Ammon's horn (tissue), 1 donor: ENCODE results near the gene VAV1.
"Not testable (repeated sequence)": the region's sequence is repeated elsewhere in the genome, so short reads cannot be mapped to it uniquely, and the experiment has no call there.

Experiments used
- DNase-seq: peaks from one replicate; pipeline ENCODE4 v3.0.0-alpha.2; 2016; ENCODE audit warnings: low spot score

VAV1 gene

DNA sequence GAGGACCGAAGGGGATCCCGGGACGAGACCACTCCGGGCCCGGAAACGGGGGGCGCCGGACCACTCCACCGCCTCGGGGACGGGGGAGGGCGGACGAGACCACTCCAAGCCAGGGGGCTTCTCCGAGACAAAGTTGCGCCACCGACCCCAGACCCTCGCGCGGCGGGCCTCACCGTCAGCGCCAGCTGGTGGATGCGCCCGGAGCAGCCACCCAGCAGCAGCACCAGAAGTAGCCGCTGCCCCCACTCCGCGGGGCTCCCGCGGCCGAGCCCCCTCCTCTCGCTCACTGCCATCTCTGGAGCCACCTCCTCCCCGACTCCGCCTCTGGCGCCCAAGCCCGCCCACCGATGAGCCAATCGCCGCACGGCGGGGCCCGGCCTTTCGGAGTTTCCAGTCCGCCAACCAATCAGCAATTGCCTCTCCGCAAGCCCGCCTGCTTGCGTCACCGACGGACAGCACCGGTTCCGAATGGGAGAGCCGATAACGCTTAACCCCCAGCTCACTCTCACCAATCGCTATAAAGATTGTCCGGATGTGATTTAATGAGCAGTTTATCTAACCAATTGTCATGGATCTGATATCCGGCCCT, 35.1 kb upstream of the VAV1 start, which contains the start of gene GPR108:
GPR108 (minus strand) TSS at position 297 of the 589 bp plus-strand sequence; CDS start at position 293, 4 bp downstream.
- peak; percentile 100 for DNase-seq

DNA sequence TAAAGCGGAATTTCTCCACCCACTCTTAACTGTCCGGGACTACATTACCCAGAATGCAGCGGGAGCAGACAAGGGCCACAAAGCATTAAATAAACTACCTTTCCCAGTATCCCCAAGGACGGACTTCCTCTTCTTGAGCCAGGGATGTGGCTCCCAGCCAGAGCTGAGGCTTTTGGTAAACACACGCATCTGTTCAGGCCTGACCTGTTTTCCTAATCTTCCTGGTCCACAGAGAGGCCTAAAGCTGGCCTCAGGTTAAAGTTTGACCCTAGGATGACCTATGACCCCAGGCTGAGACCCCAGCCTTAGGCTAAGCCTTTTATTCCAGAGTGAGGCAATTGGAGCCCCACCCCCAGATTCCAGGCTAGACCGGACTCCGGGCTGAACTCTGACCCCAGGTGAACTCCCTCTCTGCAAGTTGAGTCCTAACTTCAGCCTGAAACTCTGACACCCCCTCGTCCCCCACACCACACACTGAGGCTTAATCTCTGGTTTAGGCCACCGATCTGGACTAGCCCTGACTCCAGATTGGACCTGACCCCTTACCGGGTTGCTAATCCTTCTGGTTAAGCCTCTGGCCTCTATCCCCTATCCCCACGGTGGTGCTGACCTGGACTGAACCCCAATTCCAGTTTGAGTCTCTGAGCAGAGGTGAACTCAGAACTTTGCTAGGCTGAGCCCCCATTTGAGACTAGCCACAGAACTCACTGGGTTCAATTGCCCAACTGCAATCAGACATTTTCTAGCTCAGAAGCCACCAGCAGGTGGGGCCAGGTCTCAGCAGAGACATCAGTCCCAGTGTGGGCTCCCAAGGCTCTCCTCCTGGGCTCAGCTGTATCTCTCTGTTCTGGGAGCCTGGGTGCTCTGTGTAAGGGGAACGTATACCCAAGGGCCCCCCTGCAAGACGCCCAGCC, 34.4 kb upstream of the VAV1 start:
- DNase-seq: peak; percentile 82

DNA sequence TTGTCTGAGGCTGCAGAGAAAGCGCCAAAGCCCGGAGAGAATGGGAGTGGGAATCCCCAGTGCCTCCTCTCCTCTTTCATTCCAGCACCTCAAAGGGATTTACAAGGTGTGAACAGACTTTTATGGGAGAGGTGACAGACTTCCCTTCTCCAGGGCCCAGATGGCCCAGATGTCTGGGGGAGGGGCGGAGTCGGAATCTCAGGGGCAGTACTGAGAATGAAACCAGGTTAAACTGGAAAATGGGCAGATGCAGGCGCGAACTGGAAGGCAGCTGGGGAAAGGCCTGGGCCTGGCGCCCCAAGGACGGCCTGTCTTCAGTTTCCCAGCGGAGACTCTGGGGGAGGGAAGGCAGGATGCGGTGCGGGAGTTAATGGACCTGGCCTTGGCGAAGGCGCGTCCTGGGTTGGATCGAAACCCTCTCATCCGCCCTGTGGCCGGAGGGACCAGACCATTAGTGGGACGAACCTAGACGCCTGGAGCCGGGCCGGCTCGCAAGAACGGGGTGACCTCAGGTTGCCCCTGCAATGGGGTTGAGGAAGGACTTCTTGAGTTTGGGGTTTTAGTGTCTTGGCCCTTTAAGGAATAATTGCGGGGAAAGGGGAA, 33.6 kb upstream of the VAV1 start:
- DNase-seq: peak; percentile 23

DNA sequence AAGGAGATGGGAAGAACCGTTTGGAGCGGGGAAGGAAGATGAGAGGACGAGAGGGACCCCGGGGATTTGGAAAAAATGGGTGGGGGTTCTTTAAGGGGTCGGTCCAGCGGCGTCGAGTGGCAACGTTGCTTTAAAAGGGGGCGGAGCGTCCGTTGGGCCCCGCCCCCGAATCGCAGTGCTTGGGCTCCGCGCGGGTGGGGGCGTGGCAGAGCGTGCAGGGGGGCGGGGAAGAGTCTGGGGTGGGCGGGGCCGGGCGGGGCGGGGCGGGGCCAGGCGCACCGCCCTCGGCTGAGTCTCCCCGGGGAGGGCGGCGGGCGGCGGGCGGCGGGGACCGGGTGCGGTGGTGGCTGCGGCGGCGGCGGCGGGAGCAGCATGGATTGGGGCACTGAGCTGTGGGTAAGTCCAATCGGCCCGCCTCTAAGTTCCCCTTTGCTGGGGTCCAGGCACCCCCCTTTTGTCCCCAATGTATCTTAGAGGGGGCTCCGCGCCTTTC, 33.1 kb upstream of the VAV1 start, which contains the start of gene TRIP10:
TRIP10 (plus strand) TSS at position 291 of the 493 bp plus-strand sequence; CDS start at position 373, 82 bp downstream.
- DNase-seq: peak; percentile 90

DNA sequence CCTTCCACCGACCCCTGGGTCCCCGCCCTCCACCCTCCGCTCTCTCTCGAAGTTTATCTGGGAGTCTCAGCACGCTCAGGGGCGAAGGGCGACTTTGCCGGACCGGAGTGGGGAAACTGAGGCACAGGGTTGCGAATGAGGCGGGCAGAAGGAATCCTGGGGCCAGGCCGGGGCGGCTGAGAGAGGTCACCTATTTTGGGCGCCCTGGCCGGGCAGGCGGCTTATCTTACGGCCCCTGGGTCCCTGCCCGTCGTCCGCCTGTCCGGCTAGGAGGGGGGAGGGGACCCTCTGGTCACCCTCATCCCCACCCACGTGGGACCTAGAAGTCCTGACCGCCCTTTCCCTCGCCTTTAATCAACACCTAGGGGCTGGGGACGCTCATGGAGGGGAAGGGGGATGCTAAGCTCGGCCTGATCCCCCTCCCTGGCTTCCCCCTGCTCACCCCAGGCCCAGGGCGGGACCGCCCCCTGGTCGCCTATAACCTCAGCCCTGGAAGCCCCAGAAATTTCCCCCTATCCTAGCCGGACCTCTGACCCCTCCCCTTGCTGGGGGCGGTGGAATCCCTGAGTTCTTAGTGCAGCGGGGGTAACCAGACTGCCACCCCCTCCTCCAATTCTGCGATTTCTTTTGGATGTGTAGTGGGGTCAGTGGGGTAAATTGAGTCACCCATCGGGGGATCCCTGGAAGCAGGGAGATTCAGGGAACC, 32.5 kb upstream of the VAV1 start:
- no peak for DNase-seq

DNA sequence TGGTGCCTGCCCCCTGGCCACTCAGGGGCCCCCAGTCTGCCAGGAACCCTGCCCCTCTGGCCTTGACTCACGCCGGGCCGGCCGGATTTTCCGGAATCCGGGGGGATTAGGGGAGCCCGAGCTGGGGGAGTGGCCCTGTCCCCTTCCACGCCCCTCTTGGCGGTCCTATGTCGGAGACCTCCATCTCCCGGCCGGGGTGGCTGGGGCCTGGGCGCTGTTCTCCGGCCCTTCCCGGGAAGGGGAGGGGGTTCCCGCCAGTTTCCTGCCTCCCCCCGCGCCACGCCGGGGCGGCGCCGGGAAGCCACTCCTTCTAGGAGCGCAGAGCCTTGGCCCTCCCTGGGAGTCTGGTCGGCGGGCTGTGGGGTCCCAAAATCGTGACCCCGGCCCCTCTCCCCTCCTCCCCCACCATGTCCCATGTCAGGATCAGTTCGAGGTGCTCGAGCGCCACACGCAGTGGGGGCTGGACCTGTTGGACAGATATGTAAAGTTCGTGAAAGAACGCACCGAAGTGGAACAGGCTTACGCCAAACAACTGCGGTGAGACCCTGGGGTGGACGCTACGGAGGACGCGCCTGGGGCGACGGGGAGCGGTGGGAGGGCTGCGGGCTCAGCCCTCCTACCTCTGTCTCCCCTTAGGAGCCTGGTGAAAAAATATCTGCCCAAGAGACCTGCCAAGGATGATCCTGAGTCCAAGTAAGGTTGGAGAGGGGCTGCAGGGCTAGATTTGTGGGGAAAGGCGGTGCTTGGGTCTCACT, 31.7 kb upstream of the VAV1 start:
- DNase-seq: no peak

DNA sequence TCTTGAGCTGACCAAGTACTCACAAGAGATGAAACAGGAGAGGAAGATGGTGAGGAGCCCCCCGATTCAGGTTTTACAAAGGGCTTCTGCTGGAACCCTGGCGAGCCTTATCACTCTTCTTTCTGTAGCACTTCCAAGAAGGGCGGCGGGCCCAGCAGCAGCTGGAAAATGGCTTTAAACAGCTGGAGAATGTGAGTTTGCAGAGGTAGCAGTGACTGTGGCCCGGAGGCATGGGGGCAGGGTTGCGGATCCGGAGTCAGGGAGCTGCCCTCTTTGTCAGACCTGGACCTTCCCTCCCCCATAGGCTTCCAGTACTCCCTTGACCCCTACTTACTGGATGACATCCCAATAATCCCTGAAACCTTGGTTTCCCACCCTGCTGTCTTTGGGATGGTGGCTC, 29.4 kb upstream of the VAV1 start:
- DNase-seq: no peak

DNA sequence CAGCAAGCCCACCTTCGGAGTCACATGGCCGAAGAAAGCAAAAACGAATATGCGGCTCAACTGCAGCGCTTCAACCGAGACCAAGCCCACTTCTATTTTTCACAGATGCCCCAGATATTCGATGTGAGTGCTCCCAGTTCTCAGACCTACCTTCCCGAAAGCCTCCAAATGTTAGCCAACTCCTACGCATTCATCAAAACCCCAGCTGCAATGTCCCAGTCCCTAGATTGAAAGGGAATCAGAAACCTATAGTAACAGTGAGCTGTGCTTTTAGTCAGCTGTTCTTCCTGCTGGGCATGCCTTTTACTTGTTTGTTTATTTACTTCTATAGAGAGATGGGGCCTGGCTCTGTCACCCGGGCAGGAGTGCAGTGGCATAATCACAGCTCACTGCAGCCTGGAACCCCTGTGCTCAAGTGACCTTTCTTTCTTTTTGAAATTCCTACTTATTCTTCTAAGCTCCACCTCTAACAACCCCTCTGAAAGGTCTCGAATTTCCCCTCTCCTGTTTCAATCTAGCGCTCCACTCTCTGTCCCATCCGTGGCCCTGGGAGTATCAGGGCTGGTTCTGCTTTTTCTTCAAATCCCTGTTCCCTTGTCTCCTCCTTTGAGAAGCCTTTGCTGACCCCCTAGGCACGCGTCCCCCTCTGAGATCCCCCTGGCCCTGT, 28.7 kb upstream of the VAV1 start:
- DNase-seq: no peak

DNA sequence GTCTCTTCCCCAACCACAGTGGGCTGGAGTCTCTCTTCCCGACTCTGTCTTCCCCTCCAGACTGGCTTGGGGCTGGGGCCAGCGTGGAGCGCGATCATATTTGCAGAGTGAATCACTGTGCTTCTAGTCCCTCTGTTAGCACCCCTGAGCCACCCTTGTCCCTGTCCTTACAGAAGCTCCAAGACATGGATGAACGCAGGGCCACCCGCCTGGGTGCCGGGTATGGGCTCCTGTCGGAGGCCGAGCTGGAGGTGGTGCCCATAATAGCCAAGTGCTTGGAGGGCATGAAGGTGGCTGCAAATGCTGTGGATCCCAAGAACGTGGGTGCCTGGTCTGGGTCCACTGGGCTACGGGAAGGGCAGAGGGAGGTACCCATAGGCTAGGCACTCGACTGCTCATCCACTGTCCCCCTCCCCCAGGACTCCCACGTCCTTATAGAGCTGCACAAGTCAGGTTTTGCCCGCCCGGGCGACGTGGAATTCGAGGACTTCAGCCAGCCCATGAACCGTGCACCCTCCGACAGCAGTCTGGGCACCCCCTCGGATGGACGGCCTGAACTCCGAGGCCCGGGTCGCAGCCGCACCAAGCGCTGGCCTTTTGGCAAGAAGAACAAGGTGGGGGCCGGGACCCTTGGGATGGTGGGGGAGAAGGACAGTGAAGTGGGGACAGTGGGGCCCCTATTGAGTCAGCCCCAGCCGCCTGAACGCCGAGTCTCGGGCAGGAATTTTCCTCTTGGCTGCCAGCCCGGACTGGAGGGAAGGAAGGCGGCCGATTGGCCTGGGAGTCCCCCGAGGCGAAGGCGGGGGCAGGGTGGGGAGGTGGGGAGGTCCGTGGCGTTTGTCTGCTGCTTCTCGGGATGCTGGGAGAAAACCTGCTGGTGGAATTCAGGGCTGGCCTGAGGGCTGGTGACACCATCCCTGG, 27.9 kb upstream of the VAV1 start:
- DNase-seq: peak; percentile 61

DNA sequence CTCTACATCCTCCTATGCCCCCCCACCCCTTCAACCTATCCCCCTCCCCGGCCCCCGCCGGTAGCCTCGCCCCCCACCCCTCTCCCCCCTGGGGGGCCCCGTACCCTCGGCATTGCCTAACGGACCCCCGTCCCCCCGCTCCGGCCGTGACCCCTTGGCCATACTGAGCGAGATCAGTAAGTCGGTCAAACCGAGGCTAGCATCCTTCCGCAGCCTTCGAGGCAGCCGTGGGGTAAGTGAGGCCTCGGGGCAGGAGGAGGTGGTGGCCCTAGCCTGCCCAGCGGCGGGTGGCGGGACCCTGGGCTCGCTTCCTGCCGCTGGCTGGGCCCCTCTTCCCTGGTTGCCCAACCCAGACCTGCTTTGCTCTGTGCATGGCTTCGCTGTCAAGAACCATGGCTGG, 26.5 kb upstream of the VAV1 start:
- no peak for DNase-seq

DNA sequence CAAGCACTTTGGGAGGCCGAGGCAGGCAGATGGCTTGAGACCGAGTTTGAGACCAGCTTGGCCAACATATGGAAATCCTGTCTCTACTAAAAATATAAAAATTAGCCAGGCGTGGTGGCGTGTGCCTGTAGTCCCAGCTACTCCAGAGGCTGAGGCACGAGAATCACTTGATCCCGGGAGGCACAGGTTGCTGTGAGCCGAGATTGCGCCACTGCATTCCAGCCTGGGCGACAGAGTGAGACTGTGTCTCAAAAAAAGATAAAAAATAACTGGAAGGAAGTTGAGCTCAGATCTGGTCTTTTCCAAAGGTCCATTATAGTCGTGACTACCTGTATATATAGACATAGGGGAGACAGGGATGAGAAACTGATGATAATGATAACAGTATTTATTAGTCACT, 24.0 kb upstream of the VAV1 start:
- not testable (repeated sequence) for DNase-seq

DNA sequence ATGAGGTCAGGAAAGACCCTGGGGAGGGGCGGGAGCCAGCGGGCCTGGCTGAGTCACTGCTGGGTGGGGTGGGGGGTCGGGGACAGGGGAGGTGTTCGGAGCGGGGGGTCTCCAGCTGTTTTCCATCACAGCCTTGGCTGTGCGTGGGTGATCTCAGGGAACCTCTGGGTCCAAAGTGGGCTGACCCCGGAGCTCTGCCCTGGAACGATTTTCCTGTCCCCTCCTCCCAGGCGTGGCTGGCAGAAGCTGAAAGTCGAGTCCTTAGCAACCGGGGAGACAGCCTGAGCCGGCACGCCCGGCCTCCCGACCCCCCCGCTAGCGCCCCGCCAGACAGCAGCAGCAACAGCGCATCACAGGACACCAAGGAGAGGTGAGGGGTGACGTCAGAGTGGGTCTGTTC, 22.4 kb upstream of the VAV1 start:
- DNase-seq: no peak

DNA sequence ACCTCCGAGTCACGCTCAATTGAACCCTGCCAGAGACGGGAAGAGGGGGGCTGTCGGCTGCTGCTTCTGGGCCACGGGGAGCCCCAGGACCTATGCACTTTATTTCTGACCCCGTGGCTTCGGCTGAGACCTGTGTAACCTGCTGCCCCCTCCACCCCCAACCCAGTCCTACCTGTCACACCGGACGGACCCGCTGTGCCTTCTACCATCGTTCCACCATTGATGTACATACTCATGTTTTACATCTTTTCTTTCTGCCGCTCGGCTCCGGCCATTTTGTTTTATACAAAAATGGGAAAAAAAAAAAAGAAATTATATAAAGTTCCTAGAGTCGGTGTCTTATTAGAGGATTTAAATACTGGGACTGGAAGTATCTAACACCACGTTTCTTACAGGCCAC, 21.3 kb upstream of the VAV1 start:
- no peak for DNase-seq

DNA sequence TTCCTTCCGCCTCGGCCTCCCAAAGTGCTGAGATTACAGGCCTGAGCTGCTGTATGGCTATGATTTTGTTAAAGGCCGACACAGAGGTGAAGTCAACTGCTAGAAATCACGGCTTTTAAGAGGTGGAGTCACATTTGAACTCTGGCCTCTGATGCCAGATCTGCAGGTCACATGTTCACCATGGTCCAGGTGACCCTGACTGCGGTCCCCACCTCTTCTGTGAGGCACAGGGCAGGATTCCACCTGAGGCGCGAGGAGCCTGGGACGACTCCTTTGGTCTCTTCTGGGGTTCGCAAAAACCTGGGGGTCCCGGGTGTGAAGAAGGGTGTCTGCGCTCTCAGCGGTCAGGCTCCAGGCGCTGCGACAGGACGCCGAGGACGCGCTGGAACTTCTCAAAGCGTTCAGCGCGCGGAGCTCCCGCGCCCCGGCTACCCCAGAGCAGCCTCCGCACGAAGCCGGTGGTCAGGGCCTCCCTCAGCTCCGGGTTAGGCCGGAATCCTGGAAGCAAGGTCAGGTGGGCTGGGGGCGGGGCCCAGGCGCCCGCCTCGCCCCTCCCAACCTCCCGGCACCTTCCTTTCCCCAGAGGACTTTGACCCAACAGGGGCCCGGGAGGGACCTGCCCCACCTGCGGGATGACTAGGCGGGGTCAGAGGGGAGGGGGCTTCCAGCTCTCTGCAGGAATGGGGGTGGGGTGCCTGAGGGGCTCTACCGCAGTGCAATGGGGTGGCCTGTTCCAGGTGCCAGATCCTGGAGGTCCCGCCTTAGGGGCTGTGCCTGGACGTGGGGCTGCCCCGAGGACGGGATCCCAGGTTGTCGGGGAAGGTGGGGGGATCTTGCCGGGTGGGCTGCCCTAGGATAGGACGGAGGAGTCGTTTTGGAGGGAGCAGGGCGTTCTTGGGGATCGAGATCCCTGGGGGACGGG, 20.0 kb upstream of the VAV1 start:
- no peak for DNase-seq

DNA sequence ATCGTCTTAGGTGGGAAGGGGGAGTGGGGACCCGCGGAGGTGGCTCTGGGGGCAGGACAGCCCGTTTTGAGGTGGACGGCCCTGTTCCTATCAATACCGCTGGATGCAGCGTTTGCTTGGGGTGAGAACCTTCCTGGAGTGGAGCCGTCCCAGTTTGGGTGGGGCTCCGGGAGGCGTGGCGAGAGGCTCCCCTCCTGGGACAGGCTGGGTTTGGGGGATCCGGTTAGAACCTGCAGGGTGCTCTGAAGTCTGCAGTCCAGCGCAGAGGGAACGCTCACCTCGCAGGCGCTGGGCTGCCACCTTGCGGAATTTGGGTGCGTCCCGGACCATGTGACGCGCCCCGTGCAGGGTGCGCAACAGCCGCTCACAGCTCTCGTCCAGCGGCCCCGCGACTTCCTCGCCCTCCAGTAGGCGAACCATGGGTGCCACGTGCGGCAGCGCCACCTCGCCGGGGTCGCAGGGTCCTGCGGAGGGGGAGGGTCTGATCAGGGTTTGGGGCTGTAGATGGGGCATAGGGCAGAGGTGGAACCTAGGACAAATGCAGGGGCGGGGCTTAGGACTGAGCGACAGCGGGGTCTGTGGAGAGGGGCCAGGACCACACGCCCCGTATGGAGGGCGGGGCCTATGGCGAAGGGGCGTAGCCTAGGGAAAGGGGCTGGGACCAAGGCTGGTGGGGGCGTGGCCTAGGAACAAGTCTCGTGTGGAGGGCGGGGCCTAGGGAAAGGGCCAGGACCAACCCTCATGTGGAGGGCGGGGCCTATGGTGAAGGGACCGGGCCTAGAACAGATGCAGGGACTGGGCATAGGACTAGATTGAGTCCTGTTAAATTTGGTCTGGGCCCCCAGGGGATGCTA, 19.1 kb upstream of the VAV1 start:
- DNase-seq: peak; percentile 27

DNA sequence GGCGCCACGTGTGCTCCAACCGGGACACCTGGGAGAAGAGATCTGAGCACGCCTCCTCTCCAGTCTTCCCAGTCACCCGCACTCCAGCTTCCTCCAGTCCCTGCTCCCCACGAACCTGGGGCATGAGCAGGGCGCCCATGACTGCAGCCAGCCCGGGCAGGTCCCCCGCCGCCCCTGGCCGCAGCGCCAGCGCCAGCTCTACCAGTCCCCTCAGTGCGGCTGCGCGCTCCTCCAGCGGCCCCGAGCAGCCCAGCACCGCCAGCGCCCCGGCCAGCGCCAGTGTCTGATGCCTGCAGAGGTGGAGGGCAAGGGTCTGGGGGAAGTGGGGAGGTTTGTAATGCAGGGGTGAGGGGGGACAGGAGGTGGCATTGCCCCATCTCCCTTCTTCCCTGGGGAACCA, 18.4 kb upstream of the VAV1 start:
- no peak for DNase-seq

DNA sequence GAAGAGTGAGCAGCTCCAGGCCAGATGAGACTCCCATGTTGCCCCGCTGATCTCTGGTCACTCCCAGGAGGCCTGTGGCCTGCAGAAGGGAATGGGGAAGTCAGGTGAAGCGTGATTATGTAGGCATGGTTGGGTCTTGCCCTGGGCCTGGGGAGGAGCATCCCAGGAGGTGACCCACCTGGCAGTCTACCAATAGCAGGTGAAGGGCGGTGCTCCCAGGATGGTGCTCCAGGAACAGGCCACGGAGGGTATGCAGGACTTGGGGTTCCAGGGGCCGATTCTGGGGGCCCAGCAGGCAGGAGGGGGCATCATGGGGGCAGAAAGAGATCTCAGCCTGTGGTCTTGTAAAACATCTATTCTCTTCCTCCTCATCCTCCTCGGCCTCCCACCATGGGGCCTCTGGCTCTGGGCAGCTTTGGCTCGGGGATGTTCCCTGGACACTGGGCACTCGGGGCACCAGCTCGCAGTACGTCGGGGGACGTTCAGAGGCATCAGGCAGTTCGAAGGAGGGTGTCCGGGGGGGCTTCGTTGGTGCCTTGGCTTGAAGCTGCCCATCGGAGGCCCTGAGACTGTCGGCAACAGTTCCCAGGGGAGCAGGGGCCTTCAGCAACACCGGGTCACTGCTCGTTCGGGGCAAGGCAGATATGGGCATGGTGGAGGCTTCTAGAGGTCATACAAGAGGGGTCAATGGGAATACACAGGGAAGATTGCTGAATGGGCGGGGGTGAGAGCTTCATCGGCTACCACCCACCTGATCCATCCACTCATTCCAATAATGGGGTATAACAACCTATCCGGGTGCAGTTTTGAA, 17.6 kb upstream of the VAV1 start:
- DNase-seq: no peak
